Colonic mucosa (tissue), 4 donors: ENCODE measurements around the gene BYSL. TPM values are rescaled to one million over a fixed set of nuclear protein-coding genes. Genes with fewer than 3 reads are reported as not detected.

Experiments
- DNase-seq: peaks from one replicate; pipeline ENCODE4 v3.0.0-alpha.2; 2020
- H3K27ac ChIP-seq: fragments of 200-600 bp; one replicate; pipeline ENCODE4 v1.8.0; 2021
- H3K27me3 ChIP-seq: fragments of 200-600 bp; one replicate; pipeline ENCODE4 v1.8.0; 2021
- H3K36me3 ChIP-seq: fragments of 200-600 bp; one replicate; pipeline ENCODE4 v1.8.0; 2021
- H3K4me1 ChIP-seq: fragments of 200-600 bp; one replicate; pipeline ENCODE4 v1.8.0; 2021; ENCODE audit warnings: mild to moderate bottlenecking
- H3K4me3 ChIP-seq: fragments of 200-600 bp; one replicate; pipeline ENCODE4 v1.8.0; 2021
- H3K9ac ChIP-seq, 2 donors: one replicate each; pipeline ENCODE4 v1.7.0; 2013; ENCODE audit warnings: control low read depth in 2 of 2, low read depth in 2 of 2, low read length in 2 of 2
- H3K9me3 ChIP-seq: fragments of 200-600 bp; one replicate; pipeline ENCODE4 v1.8.0; 2021
- CTCF ChIP-seq: fragments of 200-600 bp; IDR thresholded peaks from one replicate; pipeline ENCODE4 v1.8.0; 2022; ENCODE audit warnings: antibody characterized with exemption, mild to moderate bottlenecking
- intact Hi-C: fragments of 100-400 bp; cut with DNase I; formaldehyde crosslinking; loops from one replicate; pipeline ENCODE4 v1.14.1; 2022
- total RNA-seq, 2 donors: library from RNA; stranded (reverse); fragmentation: NEBNext Ultra II Directional in 1 of 2; extraction: Animal tissue kit (Norgen Biotek cat#: 25700) in 1 of 2; gene quantifications; one replicate each; pipeline ENCODE4 v1.2.1, GENCODE V29; 2021
- donor health status: healthy.
- donor health status: DM: no; HTN: no; CAD: no.
- donor health status: DM: no; HTN: no; CAD: no.

Gene BYSL
- total RNA-seq, 2 donors from 2014 or later: 10.4 to 16.4 TPM

- H3K9ac ChIP-seq: no peak overlapping the region
Measured at GRCh38 chr6:41960028-41960427, 38.7 kb downstream of the BYSL start.

GRCh38 chr6:41963371-41963770 is 42.1 kb downstream of the BYSL start:
- Histone ChIP-seq H3K36me3 (no peaks in the 10 kb centered on the region), H3K27ac (no peak overlapping the region), H3K9me3 (no peaks in the 10 kb centered on the region), H3K4me3 (no peak overlapping the region), H3K4me1 (no peaks in the 10 kb centered on the region), H3K9ac (no peak overlapping the region), H3K27me3 (no peaks in the 10 kb centered on the region)
- intact Hi-C loops: no loop called here
- no peak for DNase-seq
- TF ChIP-seq CTCF: no peak

More at GRCh38 chr6:41960028-41960427, 38.7 kb downstream of the BYSL start:
- Histone ChIP-seq H3K4me1 (no peaks in the 10 kb centered on the region), H3K27me3 (no peaks in the 10 kb centered on the region), H3K36me3 (no peaks in the 10 kb centered on the region), H3K4me3 (no peak overlapping the region), H3K27ac (no peak overlapping the region), H3K9me3 (no peaks in the 10 kb centered on the region)
- intact Hi-C loops: no loop called here
- no peak for DNase-seq
- no peak for TF ChIP-seq CTCF

- H3K9ac ChIP-seq: no peak overlapping the region
- H3K27me3 ChIP-seq: no peaks in the 10 kb centered on the region
- no peaks in the 10 kb centered on the region for H3K36me3 ChIP-seq
- no peak for TF ChIP-seq CTCF
- H3K4me1 ChIP-seq: no peaks in the 10 kb centered on the region
- H3K27ac ChIP-seq: no peak overlapping the region
- H3K4me3 ChIP-seq: no peak overlapping the region
- intact Hi-C loops: no loop called here
- no peak for DNase-seq
- no peaks in the 10 kb centered on the region for H3K9me3 ChIP-seq
Measured at GRCh38 chr6:41964201-41964887, 43.0 kb downstream of the BYSL start.

- no peak for TF ChIP-seq CTCF
- H3K27ac ChIP-seq: no peak overlapping the region
- no peak overlapping the region for H3K4me3 ChIP-seq
- no peak overlapping the region for H3K9ac ChIP-seq
- H3K27me3 ChIP-seq: no peaks in the 10 kb centered on the region
- intact Hi-C loops: no loop called here
- no peaks in the 10 kb centered on the region for H3K4me1 ChIP-seq
- DNase-seq: no peak
- H3K9me3 ChIP-seq: no peaks in the 10 kb centered on the region
- H3K36me3 ChIP-seq: no peaks in the 10 kb centered on the region
Measured at GRCh38 chr6:41965429-41966213, 44.3 kb downstream of the BYSL start.

GRCh38 chr6:41966214-41966920 is 45.1 kb downstream of the BYSL start:
- Histone ChIP-seq H3K9ac (no peak overlapping the region), H3K27me3 (no peaks in the 10 kb centered on the region), H3K36me3 (no peaks in the 10 kb centered on the region), H3K4me3 (no peak overlapping the region), H3K4me1 (no peaks in the 10 kb centered on the region), H3K9me3 (no peaks in the 10 kb centered on the region), H3K27ac (no peak overlapping the region)
- TF ChIP-seq CTCF: no peak
- intact Hi-C loops: no loop called here
- DNase-seq: no peak
